Mammary epithelial cell (primary cell): Measurements from ENCODE around the gene CYP27C1.

Experiments
- CTCF ChIP-seq, 2 donors: IDR thresholded peaks in 1 of 2; conservative IDR thresholded peaks in 1 of 2; 2 replicates each; pipeline ENCODE4 v1.5.1; 2011 to 2012; ENCODE audit warnings: inconsistent platforms in 2 of 2, low read length in 2 of 2, mild to moderate bottlenecking in 2 of 2, control low read depth in 1 of 2, low read depth in 1 of 2; ENCODE audit not compliant: insufficient read depth in 1 of 2; ENCODE audit errors: extremely low read depth in 1 of 2
- EZH2 ChIP-seq: IDR thresholded peaks from 2 replicates; pipeline ENCODE4 v1.6.1; 2012; ENCODE audit warnings: low read length, inconsistent platforms, borderline replicate concordance

GRCh38 chr2:127139766-127140165 is 80.3 kb downstream of the CYP27C1 start:
- peak; percentile 24 to 38 for TF ChIP-seq CTCF (conservative IDR thresholded peaks at IDR 0.05 in 1 of 2, IDR thresholded peaks at IDR 0.05 in 1 of 2; ENCODE audit: extremely low read depth in 1 of 2, insufficient read depth in 1 of 2, low read depth in 1 of 2, low read length in 2 of 2)
- no peak for TF ChIP-seq EZH2
